Thyroid gland (tissue), 4 donors: ENCODE results near the gene CFAP46. TPM values are rescaled to one million over a fixed set of nuclear protein-coding genes. Genes with fewer than 3 reads are reported as not detected.

Experiments used
- DNase-seq, 2 donors: peaks; one replicate each; pipeline ENCODE4 v3.0.0-alpha.2; 2019
- H3K27ac ChIP-seq, 3 donors: fragments of 200-600 bp; sonication (generic); 1 replicate in 2 of 3; 2 replicates in 1 of 3; pipeline ENCODE4 v1.5.1; 2016 to 2019; ENCODE audit warnings: mild to moderate bottlenecking in 1 of 3, moderate library complexity in 1 of 3
- H3K27me3 ChIP-seq: fragments of 200-600 bp; sonication (generic); one replicate; pipeline ENCODE4 v1.5.1; 2019
- H3K36me3 ChIP-seq, 2 donors: fragments of 200-600 bp; sonication (generic); one replicate each; pipeline ENCODE4 v1.5.1; 2016 to 2019
- H3K4me1 ChIP-seq, 2 donors: fragments of 200-600 bp; sonication (generic); one replicate each; pipeline ENCODE4 v1.5.1; 2017 to 2019
- H3K4me3 ChIP-seq, 3 donors: fragments of 200-600 bp; sonication (generic); replicated peaks in 1 of 3; 1 replicate in 2 of 3; 2 replicates in 1 of 3; pipeline ENCODE4 v1.5.1; 2016; ENCODE audit warnings: mild to moderate bottlenecking in 1 of 3
- H3K9me3 ChIP-seq: fragments of 200-600 bp; sonication (generic); one replicate; pipeline ENCODE4 v1.5.1; 2017
- POLR2A ChIP-seq, 2 donors: fragments of 450-650 bp; IDR thresholded peaks; one replicate each; pipeline ENCODE4 v1.6.1; 2017; ENCODE audit warnings: antibody characterized with exemption in 2 of 2, mild to moderate bottlenecking in 2 of 2, moderate library complexity in 1 of 2
- WGBS, 2 donors: methylation state at CpG; one replicate each; pipeline ENCODE4 v1.1.5; 2017; 5-methylcytosine and 5-hydroxymethylcytosine counted together
- intact Hi-C: fragments of 100-400 bp; cut with DNase I; formaldehyde crosslinking; loops from one replicate; pipeline ENCODE4 v1.15.1; 2023
- total RNA-seq, 4 donors: library from RNA; depleted of rRNA; stranded (reverse); fragments of >200 nt; gene quantifications; one replicate each; pipeline ENCODE4 v1.2.3, GENCODE V29; 2016
- TF ChIP-seq, protein P1 (sequence below), 6 experiments: fragments of 200-600 bp in 3 of 6; fragments of 450-650 bp in 3 of 6; sonication (generic) in 3 of 6; IDR thresholded peaks; one replicate each; pipeline ENCODE4 v1.5.1; 2016 to 2019; ENCODE audit warnings: antibody characterized with exemption in 6 of 6, mild to moderate bottlenecking in 2 of 6, inconsistent platforms in 1 of 6, moderate library complexity in 1 of 6

Gene CFAP46
- total RNA-seq, 4 donors from 2014 or later = 3.6 to 12.7 (median 9.1) TPM

DNA sequence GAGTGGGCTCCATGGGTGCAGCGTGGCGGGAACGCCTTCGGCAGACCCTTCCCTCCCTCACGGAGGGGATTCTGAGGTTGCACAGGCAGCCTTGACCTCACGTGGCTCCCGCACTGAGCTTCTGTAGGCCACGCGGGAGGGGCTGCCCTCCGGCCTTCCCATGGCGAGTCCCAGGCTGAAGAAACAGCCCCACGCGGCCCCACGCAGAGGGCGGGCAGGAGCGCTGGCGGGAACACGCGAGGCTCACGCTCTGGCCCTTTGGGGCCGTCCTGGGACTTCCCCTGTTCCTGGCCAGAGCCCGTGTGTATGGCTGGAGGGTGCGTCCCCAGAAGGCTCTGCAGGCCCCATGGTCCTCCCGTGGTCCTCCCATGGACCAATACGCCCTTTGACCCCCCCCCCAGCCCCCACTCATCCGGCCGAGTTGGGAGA lies 134.7 kb downstream of the CFAP46 start:
- Histone ChIP-seq H3K36me3 (no peaks in the 10 kb centered on the region), H3K4me1 (no peaks in the 10 kb centered on the region), H3K4me3 (no peak overlapping the region), H3K27me3 (no peaks in the 10 kb centered on the region), H3K9me3 (no peaks in the 10 kb centered on the region), H3K27ac (no peak overlapping the region)
- intact Hi-C loops = no loop called here
- no peak for TF ChIP-seq POLR2A (IDR thresholded peaks at IDR 0.05)
- TF ChIP-seq, protein P1, sequence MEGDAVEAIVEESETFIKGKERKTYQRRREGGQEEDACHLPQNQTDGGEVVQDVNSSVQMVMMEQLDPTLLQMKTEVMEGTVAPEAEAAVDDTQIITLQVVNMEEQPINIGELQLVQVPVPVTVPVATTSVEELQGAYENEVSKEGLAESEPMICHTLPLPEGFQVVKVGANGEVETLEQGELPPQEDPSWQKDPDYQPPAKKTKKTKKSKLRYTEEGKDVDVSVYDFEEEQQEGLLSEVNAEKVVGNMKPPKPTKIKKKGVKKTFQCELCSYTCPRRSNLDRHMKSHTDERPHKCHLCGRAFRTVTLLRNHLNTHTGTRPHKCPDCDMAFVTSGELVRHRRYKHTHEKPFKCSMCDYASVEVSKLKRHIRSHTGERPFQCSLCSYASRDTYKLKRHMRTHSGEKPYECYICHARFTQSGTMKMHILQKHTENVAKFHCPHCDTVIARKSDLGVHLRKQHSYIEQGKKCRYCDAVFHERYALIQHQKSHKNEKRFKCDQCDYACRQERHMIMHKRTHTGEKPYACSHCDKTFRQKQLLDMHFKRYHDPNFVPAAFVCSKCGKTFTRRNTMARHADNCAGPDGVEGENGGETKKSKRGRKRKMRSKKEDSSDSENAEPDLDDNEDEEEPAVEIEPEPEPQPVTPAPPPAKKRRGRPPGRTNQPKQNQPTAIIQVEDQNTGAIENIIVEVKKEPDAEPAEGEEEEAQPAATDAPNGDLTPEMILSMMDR (IDR thresholded peaks at IDR 0.05) = no peak
- DNase-seq = no peak
- WGBS, 2 donors = 91 to 98% methylated on average over 16 to 18 of the region's 27 CpGs

DNA sequence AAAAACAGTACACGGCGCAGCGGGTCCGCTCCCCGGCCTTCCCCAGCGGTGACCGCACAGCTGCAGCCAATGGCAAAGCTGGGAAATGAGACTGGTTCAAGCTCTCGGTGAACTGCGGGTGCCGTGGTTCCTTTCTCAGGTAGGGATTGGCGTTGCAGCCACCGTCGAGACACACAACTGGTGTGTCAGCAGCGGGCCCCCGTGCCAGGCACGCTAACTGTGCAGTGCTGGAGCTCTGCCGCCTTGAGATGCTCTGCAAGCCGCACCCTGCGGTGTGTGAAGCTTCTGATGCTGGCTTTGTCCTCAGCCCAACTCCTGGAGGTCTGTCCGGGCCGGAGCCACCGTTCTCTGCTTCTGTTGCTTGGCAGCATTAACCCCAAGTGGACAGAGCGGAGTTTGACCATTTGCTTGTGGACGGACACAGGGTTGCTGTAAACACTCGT lies 135.8 kb downstream of the CFAP46 start:
- H3K27ac ChIP-seq = no peak overlapping the region
- H3K4me3 ChIP-seq = no peak overlapping the region
- no peaks in the 10 kb centered on the region for H3K4me1 ChIP-seq
- no peaks in the 10 kb centered on the region for H3K36me3 ChIP-seq
- H3K9me3 ChIP-seq = no peaks in the 10 kb centered on the region
- intact Hi-C loops = no loop called here
- TF ChIP-seq, protein P1 (IDR thresholded peaks at IDR 0.05) = no peak
- TF ChIP-seq POLR2A (IDR thresholded peaks at IDR 0.05) = no peak
- DNase-seq = no peak
- no peaks in the 10 kb centered on the region for H3K27me3 ChIP-seq
- WGBS, 2 donors = 78 to 84% methylated on average over 16 to 24 of the region's 25 CpGs

DNA sequence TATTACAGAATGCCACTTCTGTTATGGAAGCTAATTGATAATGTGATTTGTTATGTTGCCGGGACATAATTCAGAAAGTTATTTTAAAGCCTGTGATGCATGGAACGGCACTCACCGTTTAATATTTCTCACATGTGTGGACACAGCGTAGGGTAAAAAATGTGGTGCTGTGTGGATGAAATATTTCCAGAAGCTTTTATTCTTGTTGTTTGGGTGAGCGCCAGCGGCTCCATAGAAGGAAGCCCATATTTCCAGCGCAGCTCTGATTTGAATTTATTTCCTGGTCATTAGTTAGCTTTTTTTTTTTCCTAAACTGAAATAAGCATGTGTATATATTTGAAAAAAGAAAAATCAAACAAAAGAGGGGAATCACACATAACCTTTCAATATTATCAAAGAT lies 136.3 kb downstream of the CFAP46 start:
- Histone ChIP-seq H3K27me3 (no peaks in the 10 kb centered on the region), H3K9me3 (no peaks in the 10 kb centered on the region), H3K4me3 (no peak overlapping the region), H3K4me1 (no peaks in the 10 kb centered on the region), H3K36me3 (no peaks in the 10 kb centered on the region), H3K27ac (no peak overlapping the region)
- no peak for DNase-seq
- intact Hi-C loops = no loop called here
- 68 to 87% methylated on average over 7 of the region's 7 CpGs for WGBS, 2 donors
- no peak for TF ChIP-seq POLR2A (IDR thresholded peaks at IDR 0.05)
- TF ChIP-seq, protein P1 (IDR thresholded peaks at IDR 0.05) = no peak

DNA sequence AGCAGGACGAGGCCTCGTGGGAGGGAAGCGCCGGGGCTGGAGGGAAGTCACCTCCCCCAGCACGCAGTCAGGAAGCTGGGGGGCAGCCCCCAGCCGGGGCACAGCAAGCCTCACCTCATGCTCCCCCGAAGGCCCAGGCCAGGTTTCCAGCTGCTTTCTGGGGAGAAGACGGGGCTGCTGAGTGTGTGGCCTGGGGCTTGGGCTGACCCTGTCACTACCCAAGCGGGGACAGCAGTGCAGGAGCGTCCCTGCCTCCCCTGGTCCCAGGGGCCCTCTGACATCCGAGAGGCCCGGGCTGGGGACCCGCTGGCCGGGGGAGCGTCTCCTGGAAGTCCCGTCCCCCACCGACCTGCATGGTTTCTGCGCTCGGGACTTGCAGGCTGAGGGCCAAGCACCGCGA lies 136.8 kb downstream of the CFAP46 start:
- H3K4me3 ChIP-seq = no peak overlapping the region
- TF ChIP-seq, protein P1 (IDR thresholded peaks at IDR 0.05) = no peak
- no peaks in the 10 kb centered on the region for H3K9me3 ChIP-seq
- intact Hi-C loops = no loop called here
- DNase-seq = no peak
- WGBS, 2 donors = 66 to 75% methylated on average over 15 to 17 of the region's 21 CpGs
- H3K4me1 ChIP-seq = no peaks in the 10 kb centered on the region
- H3K36me3 ChIP-seq = no peaks in the 10 kb centered on the region
- H3K27ac ChIP-seq = no peak overlapping the region
- H3K27me3 ChIP-seq = no peaks in the 10 kb centered on the region

DNA sequence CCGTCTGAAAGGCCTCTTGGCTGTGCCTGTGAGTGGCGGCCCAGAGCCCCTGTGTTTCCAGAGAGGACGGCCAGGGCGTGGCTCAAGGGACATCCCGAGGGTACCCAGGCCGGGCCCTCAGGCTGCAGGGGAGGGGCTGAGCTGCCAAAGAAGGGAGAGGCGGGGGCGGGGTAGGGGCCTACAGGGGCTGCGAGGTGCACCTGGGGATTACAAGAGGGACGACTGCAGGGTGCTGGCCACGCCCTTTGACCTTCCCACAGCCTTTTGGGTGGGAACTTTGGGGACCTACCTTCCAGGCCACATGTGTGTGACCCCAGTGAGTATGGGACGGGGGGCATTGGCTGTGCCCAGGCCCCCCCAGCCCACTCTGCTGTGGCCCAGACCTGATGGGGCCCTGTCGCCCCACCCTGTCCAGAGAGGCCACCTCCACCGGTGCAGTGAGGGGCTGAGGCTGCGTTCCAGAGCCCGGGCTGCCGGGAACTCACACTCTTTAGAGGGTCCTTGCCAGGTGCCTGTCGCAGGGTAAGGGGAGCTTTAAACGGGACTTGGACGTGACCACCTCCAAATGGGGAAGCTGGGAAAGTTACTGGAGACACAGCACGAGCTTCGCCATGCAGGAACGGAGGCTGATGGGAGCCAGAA lies 137.5 kb downstream of the CFAP46 start:
- Histone ChIP-seq H3K4me3 (no peak overlapping the region), H3K27me3 (no peaks in the 10 kb centered on the region)
- intact Hi-C loops = no loop called here

More for the DNA sequence above, 137.5 kb downstream of the CFAP46 start:
- no peaks in the 10 kb centered on the region for H3K9me3 ChIP-seq
- H3K27ac ChIP-seq = no peak overlapping the region
- whole genome bisulfite sequencing, 2 donors = 67 to 69% methylated on average over 14 to 16 of the region's 23 CpGs
- TF ChIP-seq, protein P1 (IDR thresholded peaks at IDR 0.05) = no peak
- TF ChIP-seq POLR2A (IDR thresholded peaks at IDR 0.05) = no peak
- H3K36me3 ChIP-seq = no peaks in the 10 kb centered on the region
- no peak for DNase-seq
- H3K4me1 ChIP-seq = no peaks in the 10 kb centered on the region
